VCaP (cell line): ENCODE data around the gene TRIM75.

Experiments
- H3K27ac ChIP-seq: fragments of 450-650 bp; 2 replicates; pipeline ENCODE4 v1.5.1; 2017
- CTCF ChIP-seq: fragments of 450-650 bp; conservative IDR thresholded peaks from 2 replicates; pipeline ENCODE4 v1.5.1; 2017; ENCODE audit warnings: mild to moderate bottlenecking, moderate library complexity

Gene TRIM75

GRCh38 chr4:165053645-165054044, at the start of gene TRIM75:
Gene TRIM75, plus strand, starts transcription at chr4:165053866. Its CDS starts 5,282 bp downstream, at chr4:165059148.
- no peak for TF ChIP-seq CTCF
- no peak within 1 kb of the TSS for H3K27ac ChIP-seq

- no peak for TF ChIP-seq CTCF
- no peak overlapping the region for H3K27ac ChIP-seq
Observed at GRCh38 chr4:165005352-165005925, 48.2 kb upstream of the TRIM75 start.

GRCh38 chr4:165006456-165006855, 47.2 kb upstream of the TRIM75 start:
- no peak for TF ChIP-seq CTCF
- H3K27ac ChIP-seq: no peak overlapping the region

- no peak overlapping the region for H3K27ac ChIP-seq
- TF ChIP-seq CTCF: no peak
Observed at GRCh38 chr4:165006886-165007285, 46.8 kb upstream of the TRIM75 start.

GRCh38 chr4:165009493-165010227, 44.0 kb upstream of the TRIM75 start:
- TF ChIP-seq CTCF: no peak
- no peak overlapping the region for H3K27ac ChIP-seq

GRCh38 chr4:165010487-165010886, 43.2 kb upstream of the TRIM75 start:
- no peak overlapping the region for H3K27ac ChIP-seq
- no peak for TF ChIP-seq CTCF

- H3K27ac ChIP-seq: no peak overlapping the region
- TF ChIP-seq CTCF: no peak
Observed at GRCh38 chr4:165010991-165011390, 42.7 kb upstream of the TRIM75 start.
